DMS53 (cell line): ENCODE measurements around the gene ARHGAP44.
A peak's percentile ranks its signal among the peaks of the same experiment; 100 is the strongest.

Source experiments
- DNase-seq: peaks from one replicate; lab custom pipeline; 2025; lab: John Stamatoyannopoulos, UW

The ARHGAP44 gene

GRCh38 chr17:12994341-12995074, 205.2 kb downstream of the ARHGAP44 start:
- no peak for DNase-seq

- no peak for DNase-seq
Measured at GRCh38 chr17:12995106-12995895, 206.0 kb downstream of the ARHGAP44 start.

GRCh38 chr17:12995896-12996295, 206.6 kb downstream of the ARHGAP44 start:
- no peak for DNase-seq

- no peak for DNase-seq
Measured at GRCh38 chr17:12996357-12996756, 207.1 kb downstream of the ARHGAP44 start.

- no peak for DNase-seq
Measured at GRCh38 chr17:12996941-12997340, 207.6 kb downstream of the ARHGAP44 start.

GRCh38 chr17:12998461-12998860, 209.2 kb downstream of the ARHGAP44 start:
- no peak for DNase-seq

GRCh38 chr17:12998874-12999273, 209.6 kb downstream of the ARHGAP44 start:
- no peak for DNase-seq

GRCh38 chr17:13000561-13000960, 211.3 kb downstream of the ARHGAP44 start:
- DNase-seq = no peak

- no peak for DNase-seq
Measured at GRCh38 chr17:13001991-13002615, 212.8 kb downstream of the ARHGAP44 start.

GRCh38 chr17:13002761-13003453, 213.6 kb downstream of the ARHGAP44 start:
- peak; percentile 57 for DNase-seq

- DNase-seq = no peak
Measured at GRCh38 chr17:13003454-13003851, 214.2 kb downstream of the ARHGAP44 start.

GRCh38 chr17:13003927-13004326, 214.6 kb downstream of the ARHGAP44 start:
- no peak for DNase-seq

- DNase-seq = no peak
Measured at GRCh38 chr17:13004336-13004735, 215.0 kb downstream of the ARHGAP44 start.

- no peak for DNase-seq
Measured at GRCh38 chr17:13005530-13005929, 216.2 kb downstream of the ARHGAP44 start.

- no peak for DNase-seq
Measured at GRCh38 chr17:13008461-13008860, 219.2 kb downstream of the ARHGAP44 start.

GRCh38 chr17:13010959-13011358, 221.7 kb downstream of the ARHGAP44 start:
- DNase-seq = no peak

- no peak for DNase-seq
Measured at GRCh38 chr17:13014801-13015200, 225.5 kb downstream of the ARHGAP44 start.

GRCh38 chr17:13016881-13017654, 227.8 kb downstream of the ARHGAP44 start:
- peak; percentile 0 for DNase-seq

- peak; percentile 93 for DNase-seq
Measured at GRCh38 chr17:13017655-13018459, 228.6 kb downstream of the ARHGAP44 start, which contains the start of gene ELAC2. Gene ELAC2, minus strand, starts transcription at chr17:13018027. Its CDS starts 80 bp downstream, at chr17:13017947.

- peak; percentile 27 for DNase-seq
Measured at GRCh38 chr17:13024016-13024415, 234.7 kb downstream of the ARHGAP44 start.
